NCI-H187 (cell line): ENCODE results near the gene TRPM1.

ENCODE experiments used
- DNase-seq, 2 experiments: peaks; one replicate each; lab custom pipeline; 2025; lab: John Stamatoyannopoulos, UW

TRPM1 gene

GRCh38 chr15:30969724-30970123, 131.8 kb downstream of the TRPM1 start:
- DNase-seq, result no peak

DNA sequence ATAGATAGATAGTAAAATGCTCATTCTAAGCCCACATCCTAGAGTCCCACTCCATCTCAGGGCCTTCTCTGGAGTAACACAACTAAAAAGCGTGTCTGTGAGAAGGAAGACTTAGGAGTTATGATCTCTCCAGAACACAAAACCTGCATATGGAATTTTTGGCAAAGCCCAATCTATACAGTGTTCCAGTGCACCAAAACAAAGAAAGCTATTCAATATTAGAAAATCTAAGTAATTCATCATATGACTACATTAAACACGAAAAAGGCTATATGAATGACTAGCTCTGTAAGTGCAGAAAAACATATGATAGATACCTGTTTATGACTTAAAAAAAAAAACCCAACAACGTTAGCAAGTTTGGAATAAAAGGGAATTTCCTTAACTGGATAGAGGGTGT, 137.8 kb downstream of the TRPM1 start:
- no peak for DNase-seq

DNA sequence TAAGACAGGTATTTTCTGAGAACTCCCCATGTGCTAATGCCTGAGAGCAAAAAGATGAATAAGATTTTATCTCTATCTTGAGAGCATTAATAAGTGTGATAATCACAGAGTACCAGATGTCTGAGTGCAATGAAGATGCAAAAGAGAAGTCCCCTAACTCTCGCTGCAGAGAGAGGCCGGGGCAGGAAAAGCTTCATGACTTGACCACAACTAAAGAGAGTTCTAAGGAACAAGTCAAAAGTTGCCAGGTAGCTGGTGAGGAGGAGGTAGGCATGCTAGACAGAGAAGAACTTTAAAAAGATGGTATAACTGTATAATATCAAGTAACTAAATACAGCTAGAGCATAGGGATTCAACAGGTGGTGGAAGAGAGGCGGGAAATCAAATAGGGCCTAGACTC, 138.9 kb downstream of the TRPM1 start:
- no peak for DNase-seq

DNA sequence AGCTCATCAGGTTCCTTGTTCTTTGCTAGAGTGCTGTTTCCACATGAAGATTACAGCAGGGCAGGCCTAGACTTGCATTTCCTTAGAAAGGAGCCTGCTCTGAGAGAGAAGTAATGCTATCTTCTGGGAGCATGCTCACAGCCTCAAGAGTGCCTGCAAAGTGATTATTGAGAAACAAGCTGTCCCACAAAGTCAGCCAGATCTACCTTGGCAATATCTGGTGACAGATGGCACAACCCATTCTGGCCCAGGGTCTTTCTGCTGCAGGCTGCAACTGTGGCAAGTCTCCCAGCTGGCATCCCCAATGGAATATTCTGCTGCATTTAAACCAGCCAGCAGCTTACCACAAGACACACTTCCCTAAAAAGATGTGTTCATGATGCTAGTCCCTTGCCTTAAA, 139.4 kb downstream of the TRPM1 start:
- no peak for DNase-seq

GRCh38 chr15:30958219-30958618, 143.3 kb downstream of the TRPM1 start:
- DNase-seq, result no peak

DNA sequence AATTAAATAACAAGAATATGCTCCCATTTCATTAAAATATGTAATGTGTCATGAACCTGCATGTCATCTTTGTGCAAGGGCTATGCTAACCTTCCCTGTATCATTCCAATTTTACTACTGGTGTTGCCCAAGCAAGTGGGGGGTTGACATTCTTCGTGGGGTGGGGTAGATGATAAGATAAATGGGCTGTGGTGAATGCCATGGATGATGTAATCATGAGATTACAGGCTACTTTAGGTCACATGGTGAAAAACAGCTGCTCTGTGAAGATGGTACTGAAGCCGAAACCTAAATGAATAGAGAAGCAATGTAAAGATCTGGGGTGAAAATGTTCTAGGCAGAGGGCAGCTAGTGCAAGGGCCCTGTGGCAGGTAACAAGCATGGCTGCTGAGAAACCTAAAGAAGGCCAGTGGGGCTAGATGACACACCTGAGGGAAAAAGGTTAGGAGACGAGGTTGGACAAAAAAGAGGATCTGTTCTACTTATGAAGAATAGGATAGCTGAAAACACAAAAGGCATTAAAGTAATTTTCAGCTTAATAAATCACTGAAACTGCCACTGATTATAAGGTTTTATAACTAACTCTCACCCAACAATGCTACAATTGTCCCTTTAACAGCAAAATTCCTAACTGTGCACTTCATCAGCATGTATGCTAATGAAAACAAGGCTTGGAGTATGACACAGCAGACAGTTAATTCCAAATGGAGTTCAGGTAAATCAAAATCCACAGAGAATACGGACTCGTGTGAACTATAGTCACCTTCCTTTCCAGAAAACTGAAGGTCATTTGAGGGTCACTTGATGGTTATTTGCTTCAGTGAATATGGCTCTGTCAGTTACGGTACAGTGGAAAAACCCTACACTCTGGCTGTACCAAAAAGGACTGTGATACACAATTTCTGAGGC, 145.1 kb downstream of the TRPM1 start:
- no peak for DNase-seq

DNA sequence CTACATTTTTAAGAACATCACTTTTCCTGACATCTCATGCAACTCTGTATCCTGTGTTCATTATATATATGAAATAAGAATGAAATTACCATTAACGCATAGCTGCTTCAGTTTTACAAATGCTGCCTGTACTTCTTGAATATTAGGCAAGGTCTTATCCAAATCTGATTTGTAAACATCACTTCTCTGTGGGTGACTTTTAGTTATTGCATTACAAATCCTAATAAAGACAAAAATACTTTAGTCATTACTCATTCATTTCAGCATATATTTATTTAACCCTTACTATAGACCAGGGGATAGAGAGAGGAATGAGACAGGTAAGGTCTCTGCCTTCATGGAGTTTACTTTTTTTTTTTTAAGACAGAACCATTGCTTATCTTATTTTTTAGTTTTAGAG, 146.9 kb downstream of the TRPM1 start:
- no peak for DNase-seq

DNA sequence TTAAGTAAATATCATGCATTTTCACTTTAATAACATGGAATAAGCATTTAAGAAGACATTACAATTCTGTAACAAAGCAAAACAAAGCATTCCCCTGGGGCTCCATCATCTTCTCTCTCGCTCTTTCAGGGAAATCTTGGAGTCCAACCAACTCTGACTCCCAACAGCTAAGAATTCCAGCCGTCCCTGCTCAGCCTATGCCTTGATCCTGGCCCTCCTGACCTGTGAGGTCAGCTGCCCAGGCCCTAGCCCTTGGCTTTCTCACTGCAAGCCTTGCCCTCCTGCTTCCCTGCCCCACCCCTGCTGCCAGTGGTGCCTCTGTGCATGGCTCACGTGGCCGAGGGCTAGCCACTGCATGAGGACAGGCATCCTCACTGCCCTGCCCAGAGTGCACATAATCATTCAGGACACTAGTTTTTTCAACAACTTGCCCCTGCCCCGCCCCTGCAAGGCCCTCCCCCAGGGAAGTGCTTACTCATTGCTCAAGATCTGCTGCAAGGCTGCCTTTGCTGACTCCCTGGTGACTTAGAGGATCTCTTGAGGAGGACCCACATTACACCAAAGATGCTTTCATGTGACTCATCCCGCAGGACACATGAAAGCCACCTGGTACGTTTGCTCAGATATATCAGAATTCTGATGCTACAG, 147.7 kb downstream of the TRPM1 start:
- DNase-seq, result no peak

- DNase-seq, result no peak
Observed at GRCh38 chr15:30953183-30953582, 148.3 kb downstream of the TRPM1 start.
